Head of caudate nucleus (tissue), 42 donors: ENCODE measurements around the gene PERCC1.
A peak's percentile ranks its signal among the peaks of the same experiment; 100 is the strongest.
"Not testable (repeated sequence)": the region's sequence is repeated elsewhere in the genome, so short reads cannot be mapped to it uniquely, and the experiment has no call there.

Experiments
- DNase-seq, 42 donors: peaks; one replicate each; pipeline versions ENCODE4 v3.0.0 to v3.0.0-alpha.2; 2020 to 2021; ENCODE audit warnings: mixed read lengths in 7 of 42
- intact Hi-C: fragments of 100-400 bp; cut with DNase I; formaldehyde crosslinking; loops from one replicate; pipeline ENCODE4 v1.15.0; 2022

The PERCC1 gene

GRCh38 chr16:1458977-1459341 is 28.1 kb downstream of the PERCC1 start:
- no peak for DNase-seq
- intact Hi-C loops: no loop called here

- intact Hi-C loops: no loop called here
- no peak for DNase-seq
These were observed 29.1 kb downstream of the PERCC1 start for GRCh38 chr16:1459967-1460366.

GRCh38 chr16:1460602-1461138 is 29.8 kb downstream of the PERCC1 start:
- intact Hi-C loops: no loop called here

GRCh38 chr16:1461146-1461545 is 30.3 kb downstream of the PERCC1 start:
- intact Hi-C loops: no loop called here
- no peak for DNase-seq

More at GRCh38 chr16:1460602-1461138, 29.8 kb downstream of the PERCC1 start:
- no peak for DNase-seq

- intact Hi-C loops: no loop called here
- DNase-seq: no peak
These were observed 33.5 kb downstream of the PERCC1 start for GRCh38 chr16:1464196-1464893.

GRCh38 chr16:1464894-1465566 is 34.2 kb downstream of the PERCC1 start:
- intact Hi-C loops: no loop called here
- no peak for DNase-seq

GRCh38 chr16:1465567-1465915 is 34.7 kb downstream of the PERCC1 start:
- intact Hi-C loops: no loop called here
- DNase-seq: no peak

GRCh38 chr16:1466054-1466453 is 35.2 kb downstream of the PERCC1 start:
- intact Hi-C loops: no loop called here
- DNase-seq: no peak

GRCh38 chr16:1466968-1467521 is 36.2 kb downstream of the PERCC1 start:
- intact Hi-C loops: no loop called here
- DNase-seq: no peak

- intact Hi-C loops: no loop called here
- DNase-seq: no peak
These were observed 37.5 kb downstream of the PERCC1 start for GRCh38 chr16:1468426-1468810.

GRCh38 chr16:1469141-1469540 is 38.3 kb downstream of the PERCC1 start:
- DNase-seq, intact Hi-C loops: not testable (repeated sequence)

GRCh38 chr16:1469693-1470201 is 38.9 kb downstream of the PERCC1 start:
- DNase-seq: no peak
- intact Hi-C loops: loop anchor here (10.0 kb wide), 2 partner anchors 45 to 115 kb away; partner anchors contain the start of genes GNPTG, TSR3 and UQCC4

GRCh38 chr16:1470481-1471251 is 39.8 kb downstream of the PERCC1 start:
- no peak for DNase-seq
- intact Hi-C loops: loop anchor here (10.0 kb wide), 2 partner anchors 46 to 116 kb away; partner anchors contain the start of genes GNPTG, TSR3 and UQCC4

- intact Hi-C loops: loop anchor here (10.0 kb wide), 2 partner anchors 47 to 117 kb away; partner anchors contain the start of genes GNPTG, TSR3 and UQCC4
These were observed 40.8 kb downstream of the PERCC1 start for GRCh38 chr16:1471569-1472194.

GRCh38 chr16:1472974-1473373 is 42.1 kb downstream of the PERCC1 start:
- intact Hi-C loops: loop anchor here (10.0 kb wide), 2 partner anchors 48 to 118 kb away; partner anchors contain the start of genes GNPTG, TSR3 and UQCC4
- no peak for DNase-seq

More at GRCh38 chr16:1471569-1472194, 40.8 kb downstream of the PERCC1 start:
- no peak for DNase-seq

GRCh38 chr16:1474082-1474795 is 43.4 kb downstream of the PERCC1 start:
- intact Hi-C loops: loop anchor here (10.0 kb wide), 2 partner anchors 49 to 119 kb away; partner anchors contain the start of genes GNPTG, TSR3 and UQCC4
- peak in 1 of 42 donors; percentile 20 for DNase-seq

- peak; percentile 74 to 96 (median 89) for DNase-seq
- intact Hi-C loops: loop anchor here (10.0 kb wide), 2 partner anchors 50 to 120 kb away; partner anchors contain the start of genes GNPTG, TSR3 and UQCC4
These were observed 44.1 kb downstream of the PERCC1 start, which contains the start of gene CLCN7 for GRCh38 chr16:1474796-1475551. Gene CLCN7, minus strand, starts transcription at chr16:1475028. Its CDS starts 54 bp downstream, at chr16:1474974.
